A673 (cell line): ENCODE measurements around the gene MEGF6. TPM values are rescaled to one million over a fixed set of nuclear protein-coding genes. Genes with fewer than 3 reads are reported as not detected.
A peak's percentile ranks its signal among the peaks of the same experiment; 100 is the strongest.

Experiments
- BruUV-seq: library from RNA; stranded (reverse); fragments of 400-500 nt; replicated peaks from 2 replicates; lab custom pipeline; 2021; lab: Mats Ljungman, UMichigan
- CTCF ChIA-PET: fragments of 300-600 bp; sonication (Branson Sonifier 250); formaldehyde crosslinking; loops from one replicate; lab custom pipeline; 2022; ENCODE audit warnings: antibody characterized with exemption; lab: Charles Lee
- POLR2A ChIA-PET: fragments of 300-600 bp; sonication (Branson Sonifier 250); formaldehyde crosslinking; loops from one replicate; lab custom pipeline; 2022; ENCODE audit warnings: antibody characterized with exemption; ENCODE audit not compliant: low non-redundant PET; lab: Charles Lee
- DNase-seq: peaks from one replicate; pipeline ENCODE4 v3.0.0-alpha.2; 2015; ENCODE audit warnings: low spot score
- H3K27ac ChIP-seq: fragments of 200-600 bp; sonication (generic); 2 replicates; pipeline ENCODE4 v1.5.1; 2016; ENCODE audit warnings: mixed run types, low read depth, mild to moderate bottlenecking, mixed read lengths, antibody characterized with exemption, low read length; ENCODE audit not compliant: poor library complexity, severe bottlenecking
- H3K27me3 ChIP-seq: fragments of 200-600 bp; sonication (generic); replicated peaks from 2 replicates; pipeline ENCODE4 v1.6.1; 2017; ENCODE audit warnings: mixed run types, low read depth, mild to moderate bottlenecking, mixed read lengths, antibody characterized with exemption, low read length; ENCODE audit not compliant: insufficient read depth, poor library complexity
- H3K36me3 ChIP-seq: fragments of 200-600 bp; sonication (generic); 2 replicates; pipeline ENCODE4 v1.6.1; 2016; ENCODE audit warnings: mixed run types, mild to moderate bottlenecking, mixed read lengths, antibody characterized with exemption, low read length; ENCODE audit not compliant: insufficient read depth, poor library complexity, severe bottlenecking
- H3K4me1 ChIP-seq: fragments of 200-600 bp; sonication (generic); 2 replicates; pipeline ENCODE4 v1.6.1; 2017; ENCODE audit warnings: mixed run types, mild to moderate bottlenecking, mixed read lengths, antibody characterized with exemption, low read length; ENCODE audit not compliant: insufficient read depth, poor library complexity, severe bottlenecking
- H3K4me3 ChIP-seq: fragments of 200-600 bp; sonication (generic); 2 replicates; pipeline ENCODE4 v1.5.1; 2016; ENCODE audit warnings: low read depth, mixed run types, mild to moderate bottlenecking, mixed read lengths, low read length; ENCODE audit not compliant: poor library complexity, severe bottlenecking
- H3K9me3 ChIP-seq: fragments of 200-600 bp; sonication (generic); 2 replicates; pipeline ENCODE4 v1.6.1; 2016; ENCODE audit warnings: mixed run types, low read depth, mild to moderate bottlenecking, mixed read lengths, antibody characterized with exemption, low read length; ENCODE audit not compliant: poor library complexity, severe bottlenecking
- CTCF ChIP-seq: fragments of 300-800, 200-600 bp; sonication (generic); conservative IDR thresholded peaks from 2 replicates; pipeline ENCODE4 v1.5.1; 2017; ENCODE audit warnings: low read depth, mild to moderate bottlenecking, antibody characterized with exemption, low read length, moderate library complexity, mixed read lengths
- EZH2 ChIP-seq: fragments of 200-600 bp; sonication (generic); IDR thresholded peaks from 2 replicates; pipeline ENCODE4 v1.6.1; 2017; ENCODE audit warnings: borderline replicate concordance, low read depth, mild to moderate bottlenecking, mixed read lengths, antibody characterized with exemption, low read length; ENCODE audit not compliant: poor library complexity, severe bottlenecking
- intact Hi-C: fragments of 100-400 bp; cut with micrococcal nuclease; formaldehyde crosslinking; loops from one replicate; pipeline ENCODE4 v1.10.0; 2022; ENCODE audit not compliant: unreplicated experiment
- total RNA-seq: library from RNA; stranded (reverse); gene quantifications from 2 replicates; pipeline ENCODE4 v1.2.3, GENCODE V29; 2021

The MEGF6 gene
- total RNA-seq, 1 experiment from 2014 or later: 2.8 TPM

- H3K27ac ChIP-seq: peak overlapping the region; percentile 77
- no peaks in the 10 kb centered on the region for H3K36me3 ChIP-seq
- H3K9me3 ChIP-seq: no peaks in the 10 kb centered on the region
- no peak for TF ChIP-seq CTCF
- no peak for TF ChIP-seq EZH2
- intact Hi-C loops: no loop called here
- peak overlapping the region; percentile 70 for H3K4me3 ChIP-seq
- BruUV-seq: no TSS peak
- DNase-seq: no peak
- ChIA-PET POLR2A (no interaction called here), CTCF (no interaction called here)
- H3K4me1 ChIP-seq: peaks cover 19% of the 10 kb centered on the region
- H3K27me3 ChIP-seq: peaks cover 10% of the 10 kb centered on the region
These were observed 41.9 kb upstream of the MEGF6 start for GRCh38 chr1:3653286-3653618.

- peak; percentile 22 for DNase-seq
- Histone ChIP-seq H3K27me3 (peaks cover 10% of the 10 kb centered on the region), H3K4me3 (peak overlapping the region; percentile 70), H3K4me1 (peaks cover 14% of the 10 kb centered on the region), H3K36me3 (peaks cover 4% of the 10 kb centered on the region), H3K9me3 (no peaks in the 10 kb centered on the region), H3K27ac (peak overlapping the region; percentile 77)
- ChIA-PET CTCF (no interaction called here), POLR2A (no interaction called here)
- TF ChIP-seq CTCF: no peak
- TF ChIP-seq EZH2: no peak
- intact Hi-C loops: no loop called here
- BruUV-seq: no TSS peak
These were observed 41.4 kb upstream of the MEGF6 start for GRCh38 chr1:3652548-3653285.

- peaks cover 11% of the 10 kb centered on the region for H3K4me1 ChIP-seq
- no TSS peak for BruUV-seq
- H3K9me3 ChIP-seq: no peaks in the 10 kb centered on the region
- intact Hi-C loops: no loop called here
- POLR2A ChIA-PET: no interaction called here
- peaks cover 10% of the 10 kb centered on the region for H3K27me3 ChIP-seq
- peaks cover 10% of the 10 kb centered on the region for H3K36me3 ChIP-seq
- DNase-seq: peak; percentile 53
- H3K4me3 ChIP-seq: peak within 1 kb of the TSS; percentile 70
- TF ChIP-seq EZH2 (no peak), CTCF (no peak)
- CTCF ChIA-PET: no interaction called here
- H3K27ac ChIP-seq: peak within 1 kb of the TSS; percentile 77
These were observed 40.7 kb upstream of the MEGF6 start, which contains the start of gene TP73 for GRCh38 chr1:3651930-3652547. TSS of gene TP73 (plus strand) at chr1:3652516. CDS start at chr1:3682366, 29,850 bp downstream.
